ENCODE results near the gene SFT2D1. TPM values are rescaled to one million over a fixed set of nuclear protein-coding genes. Genes with fewer than 3 reads are reported as not detected.

Gene SFT2D1
- 54.1 TPM for total RNA-seq (2021; ENCODE audit: unreplicated experiment)
- polyA plus RNA-seq (2012; ENCODE audit: insufficient read length): 43.7 TPM
- percentile 88 among the genes with signal in this experiment for Bru-seq, nascent RNA
- BruChase-seq, experiment 1, labeled RNA remaining after a 2-hour chase: percentile 94 among the genes with signal in this experiment
- BruChase-seq, experiment 2, labeled RNA remaining after a 6-hour chase: percentile 89 among the genes with signal in this experiment
- long read RNA-seq, transcript SFT2D1-201 (8 exons, 1,079 nt): major isoform, 73 of 91 reads
- long read RNA-seq, partial matches to known transcripts: 4 of 91 reads
- long read RNA-seq, other reads (novel, unspliced or antisense): 14 of 91 reads

DNA sequence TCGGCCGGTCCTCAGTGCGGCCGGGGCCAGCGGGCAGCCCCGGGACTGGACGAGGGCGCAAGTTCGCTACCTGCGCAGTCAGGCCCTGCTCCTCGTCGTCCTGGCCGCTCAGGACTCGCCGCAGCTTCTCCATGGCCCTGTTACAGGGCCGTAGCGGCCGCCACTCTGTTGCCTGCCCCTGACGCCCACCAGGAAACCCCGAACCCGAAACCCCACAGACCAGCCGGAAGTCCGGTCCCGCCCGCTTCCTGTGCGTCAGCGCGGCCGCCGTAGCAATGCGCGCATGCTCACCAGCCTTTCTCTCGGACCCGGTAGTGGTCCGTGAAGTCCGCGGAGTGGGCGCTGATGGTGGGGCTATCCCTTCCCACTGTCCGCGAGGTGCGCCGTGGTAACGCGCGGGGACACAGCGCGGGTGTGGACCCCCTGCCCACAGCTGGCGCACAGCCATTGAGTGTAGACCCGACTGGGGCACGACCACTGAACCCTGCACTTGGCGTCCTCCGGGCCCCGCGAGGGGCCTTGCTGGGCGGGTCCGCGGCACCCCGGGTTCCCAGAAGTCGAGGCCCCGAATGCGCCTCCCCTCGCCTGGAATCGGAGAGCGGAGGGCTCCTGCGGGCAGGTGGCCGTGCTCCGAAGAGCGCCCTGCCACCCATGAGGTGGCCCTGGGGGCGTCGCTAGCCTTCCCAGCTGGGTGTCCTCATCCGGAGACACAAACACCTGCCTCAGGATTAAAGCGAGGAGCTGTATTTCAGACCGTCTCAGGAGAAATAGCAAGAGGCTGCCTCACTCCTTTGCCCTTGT, at the start of gene SFT2D1:
SFT2D1 (minus strand) TSS at position 197 of the 801 bp plus-strand sequence; CDS start at position 133, 64 bp downstream.
- no peaks in the 10 kb centered on the region for H3K27me3 ChIP-seq (ENCODE audit: control insufficient read depth, insufficient read depth, low read length)
- POLR2A ChIA-PET: interaction anchor here (0.5 kb wide), 1 partner anchor 33 kb away, joined by 3 read pairs; no protein-coding TSS in a partner anchor
- in situ Hi-C loops (cut with HindIII; ENCODE audit: low pct_unique_long_range_greater_than_20kb, low sequenced_read_pairs): no loop called here
- no peaks in the 10 kb centered on the region for H3K9me3 ChIP-seq (ENCODE audit: control insufficient read depth, insufficient read depth, low read depth, low read length)
- peak within 1 kb of the TSS; percentile 97 for H3K27ac ChIP-seq (ENCODE audit: low read length)
- no TSS peak for BruUV-seq (replicated peaks)
- intact Hi-C loops (cut with micrococcal nuclease; ENCODE audit: unreplicated experiment): loop anchor here (5.0 kb wide), 1 partner anchor 40 kb away; the partner anchor contains the start of gene MPC1
- ATAC-seq (peak; percentile 99), DNase-seq (ENCODE audit: low read depth, low spot score) (peak; percentile 15)
- 0 out of 2 replicates have a peak, but pooled peaks have one; percentile 51 for TF ChIP-seq SIN3A (IDR thresholded peaks at IDR 0.05; ENCODE audit: borderline replicate concordance, insufficient read depth, low read depth, low read length)
- TF ChIP-seq POLR2AphosphoS5 (IDR thresholded peaks at IDR 0.05; ENCODE audit: low read depth, low read length): peak; percentile 93
- TF ChIP-seq, protein P1, sequence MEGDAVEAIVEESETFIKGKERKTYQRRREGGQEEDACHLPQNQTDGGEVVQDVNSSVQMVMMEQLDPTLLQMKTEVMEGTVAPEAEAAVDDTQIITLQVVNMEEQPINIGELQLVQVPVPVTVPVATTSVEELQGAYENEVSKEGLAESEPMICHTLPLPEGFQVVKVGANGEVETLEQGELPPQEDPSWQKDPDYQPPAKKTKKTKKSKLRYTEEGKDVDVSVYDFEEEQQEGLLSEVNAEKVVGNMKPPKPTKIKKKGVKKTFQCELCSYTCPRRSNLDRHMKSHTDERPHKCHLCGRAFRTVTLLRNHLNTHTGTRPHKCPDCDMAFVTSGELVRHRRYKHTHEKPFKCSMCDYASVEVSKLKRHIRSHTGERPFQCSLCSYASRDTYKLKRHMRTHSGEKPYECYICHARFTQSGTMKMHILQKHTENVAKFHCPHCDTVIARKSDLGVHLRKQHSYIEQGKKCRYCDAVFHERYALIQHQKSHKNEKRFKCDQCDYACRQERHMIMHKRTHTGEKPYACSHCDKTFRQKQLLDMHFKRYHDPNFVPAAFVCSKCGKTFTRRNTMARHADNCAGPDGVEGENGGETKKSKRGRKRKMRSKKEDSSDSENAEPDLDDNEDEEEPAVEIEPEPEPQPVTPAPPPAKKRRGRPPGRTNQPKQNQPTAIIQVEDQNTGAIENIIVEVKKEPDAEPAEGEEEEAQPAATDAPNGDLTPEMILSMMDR (IDR thresholded peaks at IDR 0.05): no peak
- TF ChIP-seq, protein P2, sequence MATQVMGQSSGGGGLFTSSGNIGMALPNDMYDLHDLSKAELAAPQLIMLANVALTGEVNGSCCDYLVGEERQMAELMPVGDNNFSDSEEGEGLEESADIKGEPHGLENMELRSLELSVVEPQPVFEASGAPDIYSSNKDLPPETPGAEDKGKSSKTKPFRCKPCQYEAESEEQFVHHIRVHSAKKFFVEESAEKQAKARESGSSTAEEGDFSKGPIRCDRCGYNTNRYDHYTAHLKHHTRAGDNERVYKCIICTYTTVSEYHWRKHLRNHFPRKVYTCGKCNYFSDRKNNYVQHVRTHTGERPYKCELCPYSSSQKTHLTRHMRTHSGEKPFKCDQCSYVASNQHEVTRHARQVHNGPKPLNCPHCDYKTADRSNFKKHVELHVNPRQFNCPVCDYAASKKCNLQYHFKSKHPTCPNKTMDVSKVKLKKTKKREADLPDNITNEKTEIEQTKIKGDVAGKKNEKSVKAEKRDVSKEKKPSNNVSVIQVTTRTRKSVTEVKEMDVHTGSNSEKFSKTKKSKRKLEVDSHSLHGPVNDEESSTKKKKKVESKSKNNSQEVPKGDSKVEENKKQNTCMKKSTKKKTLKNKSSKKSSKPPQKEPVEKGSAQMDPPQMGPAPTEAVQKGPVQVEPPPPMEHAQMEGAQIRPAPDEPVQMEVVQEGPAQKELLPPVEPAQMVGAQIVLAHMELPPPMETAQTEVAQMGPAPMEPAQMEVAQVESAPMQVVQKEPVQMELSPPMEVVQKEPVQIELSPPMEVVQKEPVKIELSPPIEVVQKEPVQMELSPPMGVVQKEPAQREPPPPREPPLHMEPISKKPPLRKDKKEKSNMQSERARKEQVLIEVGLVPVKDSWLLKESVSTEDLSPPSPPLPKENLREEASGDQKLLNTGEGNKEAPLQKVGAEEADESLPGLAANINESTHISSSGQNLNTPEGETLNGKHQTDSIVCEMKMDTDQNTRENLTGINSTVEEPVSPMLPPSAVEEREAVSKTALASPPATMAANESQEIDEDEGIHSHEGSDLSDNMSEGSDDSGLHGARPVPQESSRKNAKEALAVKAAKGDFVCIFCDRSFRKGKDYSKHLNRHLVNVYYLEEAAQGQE (IDR thresholded peaks at IDR 0.05; ENCODE audit: insufficient read depth in 1 of 2, low read depth in 2 of 2, low read length in 1 of 2): 0 out of 4 replicates have a peak, but pooled peaks of 1 of the 2 experiments have one; percentile 22
- no peak for TF ChIP-seq TCF7L2 (IDR thresholded peaks at IDR 0.05; ENCODE audit: low read depth, low read length)
- H3K36me3 ChIP-seq (ENCODE audit: control insufficient read depth, insufficient read depth, low read length): peaks cover 7% of the 10 kb centered on the region; the same call in 1 of the 2 replicates
- H3K4me3 ChIP-seq (ENCODE audit: low read depth in 2 of 2, low read length in 2 of 2): peak within 1 kb of the TSS; percentile 78 to 100
- CTCF ChIA-PET: interaction anchor here (0.7 kb wide), 1 partner anchor 39 kb away, joined by 3 read pairs; no protein-coding TSS in a partner anchor
- peaks cover 5% of the 10 kb centered on the region; the same call in 1 of the 2 replicates for H3K4me1 ChIP-seq (ENCODE audit: control insufficient read depth, insufficient read depth, low read length)

DNA sequence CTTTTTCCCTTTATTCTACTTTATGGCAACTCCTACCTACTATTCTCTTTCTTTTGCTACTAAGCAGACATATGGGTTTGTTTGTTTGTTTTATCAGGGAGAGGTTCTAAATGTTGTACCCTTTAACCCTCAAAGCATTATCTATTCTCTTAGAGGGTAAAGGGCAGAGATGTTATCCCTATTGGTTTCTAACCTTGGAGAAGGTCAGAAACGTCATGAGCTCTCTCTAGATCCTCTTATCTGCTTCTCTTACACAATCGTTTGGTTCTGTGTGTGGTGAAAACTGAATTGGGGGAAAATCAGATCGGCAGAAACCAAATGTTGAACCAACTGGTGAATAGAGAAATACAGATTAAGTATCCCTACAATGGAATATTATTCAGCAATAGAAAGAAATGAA, 46.8 kb upstream of the SFT2D1 start:
- no peak overlapping the region for H3K27ac ChIP-seq (ENCODE audit: low read length)
- H3K27me3 ChIP-seq (ENCODE audit: control insufficient read depth, insufficient read depth, low read length): no peaks in the 10 kb centered on the region
- ATAC-seq: no peak
- intact Hi-C loops (cut with micrococcal nuclease; ENCODE audit: unreplicated experiment) (no loop called here), in situ Hi-C loops (cut with HindIII; ENCODE audit: low pct_unique_long_range_greater_than_20kb, low sequenced_read_pairs) (no loop called here)
- POLR2A ChIA-PET: no interaction called here
- no peak overlapping the region for H3K4me3 ChIP-seq (ENCODE audit: low read depth in 2 of 2, low read length in 2 of 2)
- CTCF ChIA-PET: no interaction called here
- DNase-seq (ENCODE audit: low read depth, low spot score): no peak
- H3K9me3 ChIP-seq (ENCODE audit: control insufficient read depth, insufficient read depth, low read depth, low read length): no peaks in the 10 kb centered on the region
- BruUV-seq (replicated peaks): no TSS peak
- no peaks in the 10 kb centered on the region for H3K4me1 ChIP-seq (ENCODE audit: control insufficient read depth, insufficient read depth, low read length)
- no peak for TF ChIP-seq POLR2AphosphoS5 (IDR thresholded peaks at IDR 0.05; ENCODE audit: low read depth, low read length)
- TF ChIP-seq SIN3A (IDR thresholded peaks at IDR 0.05; ENCODE audit: borderline replicate concordance, insufficient read depth, low read depth, low read length): no peak
- TF ChIP-seq, protein P1 (IDR thresholded peaks at IDR 0.05): no peak
- no peak for TF ChIP-seq TCF7L2 (IDR thresholded peaks at IDR 0.05; ENCODE audit: low read depth, low read length)
- TF ChIP-seq, protein P2 (IDR thresholded peaks at IDR 0.05; ENCODE audit: insufficient read depth in 1 of 2, low read depth in 2 of 2, low read length in 1 of 2): no peak
- H3K36me3 ChIP-seq (ENCODE audit: control insufficient read depth, insufficient read depth, low read length): no peaks in the 10 kb centered on the region

All from Panc1 (cell line).